ENCODE measurements around the gene FOXL2NB.

FOXL2NB gene

GRCh38 chr3:138945709-138946662, 1.0 kb upstream of the FOXL2NB start:
- DNase-seq: no peak

- DNase-seq: no peak
These were observed 591 bp downstream of the FOXL2NB start for GRCh38 chr3:138947495-138948121.

- DNase-seq: no peak
These were observed 1.5 kb downstream of the FOXL2NB start for GRCh38 chr3:138948371-138949001.

- DNase-seq: no peak
These were observed 2.0 kb downstream of the FOXL2NB start for GRCh38 chr3:138949002-138949418.

GRCh38 chr3:138949445-138950005, 2.5 kb downstream of the FOXL2NB start:
- no peak for DNase-seq

GRCh38 chr3:138950006-138950644, 3.1 kb downstream of the FOXL2NB start:
- DNase-seq: peak in 1 of 2 donors; percentile 4

- no peak for DNase-seq
These were observed 3.7 kb downstream of the FOXL2NB start for GRCh38 chr3:138950701-138951100.

GRCh38 chr3:138960417-138960852, 13.4 kb downstream of the FOXL2NB start:
- DNase-seq: no peak

GRCh38 chr3:138962854-138963560, 16.0 kb downstream of the FOXL2NB start:
- no peak for DNase-seq

GRCh38 chr3:138964264-138964663, 17.2 kb downstream of the FOXL2NB start:
- no peak for DNase-seq

GRCh38 chr3:138964923-138965322, 17.9 kb downstream of the FOXL2NB start:
- DNase-seq: no peak

- no peak for DNase-seq
These were observed 24.8 kb downstream of the FOXL2NB start for GRCh38 chr3:138971766-138972320.

GRCh38 chr3:138972941-138973340, 25.9 kb downstream of the FOXL2NB start:
- no peak for DNase-seq

GRCh38 chr3:138974462-138974861, 27.4 kb downstream of the FOXL2NB start:
- no peak for DNase-seq

GRCh38 chr3:138975351-138975750, 28.3 kb downstream of the FOXL2NB start:
- DNase-seq: no peak

- no peak for DNase-seq
These were observed 29.0 kb downstream of the FOXL2NB start for GRCh38 chr3:138976047-138976446.

GRCh38 chr3:138984816-138985215, 37.8 kb downstream of the FOXL2NB start:
- DNase-seq: no peak

GRCh38 chr3:138985932-138986331, 38.9 kb downstream of the FOXL2NB start:
- DNase-seq: no peak

- DNase-seq: no peak
These were observed 40.2 kb downstream of the FOXL2NB start for GRCh38 chr3:138987181-138987580.

GRCh38 chr3:138995706-138996105, 48.7 kb downstream of the FOXL2NB start:
- DNase-seq: no peak
